ENCODE measurements around the gene PLIN3. TPM values are rescaled to one million over a fixed set of nuclear protein-coding genes. Genes with fewer than 3 reads are reported as not detected.
"Not testable (repeated sequence)": the region's sequence is repeated elsewhere in the genome, so short reads cannot be mapped to it uniquely, and the experiment has no call there.

The PLIN3 gene
- total and polyA plus RNA-seq, 9 donors, result 26.8 to 52.9 (median 44.6) TPM

DNA sequence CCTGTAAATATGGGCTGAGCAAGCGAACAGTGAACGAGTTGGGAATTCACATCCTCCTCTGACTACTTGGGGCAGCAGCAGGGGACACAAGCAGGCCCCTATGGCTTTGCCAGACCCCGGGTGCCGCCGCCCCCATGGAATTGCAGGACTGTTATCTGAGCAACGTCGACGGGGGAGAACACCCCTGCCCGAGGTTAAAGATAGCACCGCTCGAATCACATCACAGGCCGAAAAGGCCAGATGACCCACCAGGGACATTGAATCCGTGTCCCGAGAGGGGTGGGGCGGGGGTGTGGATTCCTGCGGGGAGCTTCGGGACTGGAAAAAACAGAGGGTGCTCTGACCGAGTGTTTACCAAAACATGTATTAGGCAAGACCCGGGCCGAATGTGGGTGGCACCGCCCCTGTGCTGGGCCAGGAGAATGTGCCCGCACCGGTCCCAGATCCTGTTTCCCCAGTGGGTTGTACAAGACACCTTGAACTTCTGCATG, 66.8 kb downstream of the PLIN3 start:
- Histone ChIP-seq H3K27ac (ENCODE audit: low read length) (peak overlapping the region; percentile 86), H3K27me3 (ENCODE audit: control insufficient read depth, insufficient read depth, low read length) (no peaks in the 10 kb centered on the region), H3K36me3 (ENCODE audit: control insufficient read depth, insufficient read depth, low read length) (peaks cover 19% of the 10 kb centered on the region), H3K9me3 (replicated peaks; ENCODE audit: control insufficient read depth, low read depth, low read length) (no peaks in the 10 kb centered on the region), H3K4me3 (ENCODE audit: low read length) (no peak overlapping the region), H3K4me1 (ENCODE audit: control insufficient read depth, insufficient read depth, low read length) (peaks cover 14% of the 10 kb centered on the region)
- WGBS (ENCODE audit: insufficient coverage), result 61% methylated on average over 21 of the region's 23 CpGs
- DNase-seq, result no peak

DNA sequence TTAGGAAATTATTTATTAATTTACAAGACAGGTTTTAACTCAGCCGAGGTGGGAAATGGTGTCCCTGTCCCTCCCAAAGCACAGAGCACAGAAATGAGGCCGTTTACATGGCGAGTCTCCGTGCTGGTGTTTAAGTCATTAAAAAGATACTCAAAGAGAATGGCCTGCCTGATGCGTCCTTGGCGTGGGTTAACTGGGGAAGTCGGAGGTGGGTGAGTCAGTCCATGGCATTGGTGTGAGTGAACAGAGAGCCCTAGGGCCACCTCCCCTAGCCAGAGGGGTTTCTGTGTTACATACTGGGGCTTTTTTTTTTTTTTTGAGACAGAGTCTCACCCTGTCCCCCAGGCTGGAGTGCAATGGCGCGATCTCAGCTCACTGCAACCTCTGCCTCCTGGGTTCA, 72.1 kb downstream of the PLIN3 start:
- 65% methylated on average over 4 of the region's 9 CpGs for WGBS (ENCODE audit: insufficient coverage)
- Histone ChIP-seq H3K9me3 (replicated peaks; ENCODE audit: control insufficient read depth, low read depth, low read length) (no peaks in the 10 kb centered on the region), H3K27ac (ENCODE audit: low read length) (no peak overlapping the region), H3K27me3 (ENCODE audit: control insufficient read depth, insufficient read depth, low read length) (no peaks in the 10 kb centered on the region), H3K4me3 (ENCODE audit: low read length) (no peak overlapping the region), H3K36me3 (ENCODE audit: control insufficient read depth, insufficient read depth, low read length) (peaks cover 44% of the 10 kb centered on the region), H3K4me1 (ENCODE audit: control insufficient read depth, insufficient read depth, low read length) (peaks cover 27% of the 10 kb centered on the region)
- DNase-seq, result no peak

DNA sequence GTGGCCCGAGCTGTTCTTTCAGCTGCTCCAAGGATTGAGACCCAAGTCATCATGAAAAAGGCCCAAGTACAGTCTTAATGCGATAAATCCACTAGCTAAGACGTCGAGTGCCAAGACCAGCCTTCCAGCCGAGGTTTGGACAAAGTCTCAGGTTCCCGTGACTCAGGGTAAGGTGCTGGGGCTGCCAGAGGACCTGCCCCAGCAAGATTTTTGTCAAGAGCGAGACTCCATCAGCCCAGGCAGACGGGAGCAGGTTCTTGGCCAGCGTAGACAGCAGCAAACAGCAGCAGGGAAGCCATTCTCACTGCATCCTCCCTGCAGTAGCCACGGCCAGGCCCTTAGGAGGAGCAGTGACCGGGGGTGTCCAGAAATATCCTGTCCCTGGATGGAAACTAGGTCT, 72.5 kb downstream of the PLIN3 start:
- Histone ChIP-seq H3K36me3 (ENCODE audit: control insufficient read depth, insufficient read depth, low read length) (peaks cover 44% of the 10 kb centered on the region), H3K4me3 (ENCODE audit: low read length) (no peak overlapping the region), H3K27me3 (ENCODE audit: control insufficient read depth, insufficient read depth, low read length) (no peaks in the 10 kb centered on the region), H3K9me3 (replicated peaks; ENCODE audit: control insufficient read depth, low read depth, low read length) (no peaks in the 10 kb centered on the region), H3K4me1 (ENCODE audit: control insufficient read depth, insufficient read depth, low read length) (peaks cover 24% of the 10 kb centered on the region), H3K27ac (ENCODE audit: low read length) (no peak overlapping the region)
- WGBS (ENCODE audit: insufficient coverage), result 78% methylated on average over 8 of the region's 11 CpGs
- no peak for DNase-seq

DNA sequence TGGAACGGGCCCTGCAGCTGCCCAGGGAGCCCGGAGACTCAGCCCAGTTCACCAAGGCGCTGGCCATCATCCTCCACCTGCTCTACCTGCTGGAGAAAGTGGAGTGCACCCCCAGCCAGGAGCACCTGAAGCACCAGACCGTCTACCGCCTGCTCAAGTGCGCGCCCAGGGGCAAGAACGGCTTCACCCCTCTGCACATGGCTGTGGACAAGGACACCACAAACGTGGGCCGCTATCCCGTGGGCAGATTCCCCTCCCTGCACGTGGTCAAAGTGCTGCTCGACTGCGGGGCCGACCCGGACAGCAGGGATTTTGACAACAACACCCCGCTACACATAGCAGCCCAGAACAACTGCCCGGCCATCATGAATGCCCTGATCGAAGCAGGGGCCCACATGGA, 74.2 kb downstream of the PLIN3 start:
- not testable (repeated sequence) for H3K4me3 ChIP-seq (ENCODE audit: low read length); H3K27ac ChIP-seq (ENCODE audit: low read length); H3K9me3 ChIP-seq (replicated peaks; ENCODE audit: control insufficient read depth, low read depth, low read length); H3K27me3 ChIP-seq (ENCODE audit: control insufficient read depth, insufficient read depth, low read length); DNase-seq
- peaks cover 29% of the 10 kb centered on the region for H3K4me1 ChIP-seq (ENCODE audit: control insufficient read depth, insufficient read depth, low read length)
- WGBS (ENCODE audit: insufficient coverage), result 87% methylated on average over 14 of the region's 19 CpGs
- peaks cover 40% of the 10 kb centered on the region for H3K36me3 ChIP-seq (ENCODE audit: control insufficient read depth, insufficient read depth, low read length)

DNA sequence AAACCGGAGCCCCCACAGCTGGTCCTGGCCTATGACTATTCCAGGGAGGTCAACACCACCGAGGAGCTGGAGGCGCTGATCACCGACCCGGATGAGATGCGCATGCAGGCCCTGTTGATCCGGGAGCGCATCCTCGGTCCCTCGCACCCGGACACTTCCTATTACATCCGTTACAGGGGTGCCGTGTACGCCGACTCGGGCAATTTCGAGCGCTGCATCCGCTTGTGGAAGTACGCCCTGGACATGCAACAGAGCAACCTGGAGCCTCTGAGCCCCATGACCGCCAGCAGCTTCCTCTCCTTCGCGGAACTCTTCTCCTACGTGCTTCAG, 74.6 kb downstream of the PLIN3 start:
- not testable (repeated sequence) for H3K27me3 ChIP-seq (ENCODE audit: control insufficient read depth, insufficient read depth, low read length); DNase-seq; H3K9me3 ChIP-seq (replicated peaks; ENCODE audit: control insufficient read depth, low read depth, low read length)
- peaks cover 33% of the 10 kb centered on the region for H3K4me1 ChIP-seq (ENCODE audit: control insufficient read depth, insufficient read depth, low read length)
- peak overlapping the region; percentile 80 for H3K4me3 ChIP-seq (ENCODE audit: low read length)
- peaks cover 40% of the 10 kb centered on the region for H3K36me3 ChIP-seq (ENCODE audit: control insufficient read depth, insufficient read depth, low read length)
- H3K27ac ChIP-seq (ENCODE audit: low read length), result peak overlapping the region; percentile 13
- 91% methylated on average over 24 of the region's 24 CpGs for WGBS (ENCODE audit: insufficient coverage)

DNA sequence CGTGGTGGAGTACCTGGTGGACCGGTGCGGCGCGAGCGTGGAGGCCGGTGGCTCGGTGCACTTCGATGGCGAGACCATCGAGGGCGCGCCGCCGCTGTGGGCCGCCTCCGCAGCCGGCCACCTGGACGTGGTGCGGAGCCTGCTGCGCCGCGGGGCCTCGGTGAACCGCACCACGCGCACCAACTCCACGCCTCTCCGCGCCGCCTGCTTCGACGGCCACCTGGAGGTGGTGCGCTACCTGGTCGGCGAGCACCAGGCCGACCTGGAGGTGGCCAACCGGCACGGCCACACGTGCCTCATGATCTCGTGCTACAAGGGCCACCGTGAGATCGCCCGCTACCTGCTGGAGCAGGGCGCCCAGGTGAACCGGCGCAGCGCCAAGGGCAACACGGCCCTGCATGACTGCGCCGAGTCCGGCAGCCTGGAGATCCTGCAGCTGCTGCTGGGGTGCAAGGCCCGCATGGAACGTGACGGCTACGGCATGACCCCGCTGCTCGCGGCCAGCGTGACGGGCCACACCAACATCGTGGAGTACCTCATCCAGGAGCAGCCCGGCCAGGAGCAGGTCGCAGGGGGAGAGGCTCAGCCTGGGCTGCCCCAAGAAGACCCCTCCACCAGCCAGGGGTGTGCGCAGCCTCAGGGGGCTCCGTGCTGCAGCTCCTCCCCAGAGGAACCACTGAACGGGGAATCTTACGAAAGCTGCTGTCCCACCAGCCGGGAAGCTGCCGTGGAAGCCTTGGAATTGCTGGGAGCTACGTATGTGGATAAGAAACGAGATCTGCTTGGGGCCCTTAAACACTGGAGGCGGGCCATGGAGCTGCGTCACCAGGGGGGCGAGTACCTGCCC, 75.2 kb downstream of the PLIN3 start:
- Histone ChIP-seq H3K27ac (ENCODE audit: low read length) (peak overlapping the region; percentile 74), H3K36me3 (ENCODE audit: control insufficient read depth, insufficient read depth, low read length) (peaks cover 35% of the 10 kb centered on the region), H3K4me1 (ENCODE audit: control insufficient read depth, insufficient read depth, low read length) (peaks cover 33% of the 10 kb centered on the region), H3K4me3 (ENCODE audit: low read length) (peak overlapping the region; percentile 80)
- 8% methylated on average over 75 of the region's 75 CpGs for WGBS (ENCODE audit: insufficient coverage)
- H3K27me3 ChIP-seq (ENCODE audit: control insufficient read depth, insufficient read depth, low read length); DNase-seq; H3K9me3 ChIP-seq (replicated peaks; ENCODE audit: control insufficient read depth, low read depth, low read length): not testable (repeated sequence)

DNA sequence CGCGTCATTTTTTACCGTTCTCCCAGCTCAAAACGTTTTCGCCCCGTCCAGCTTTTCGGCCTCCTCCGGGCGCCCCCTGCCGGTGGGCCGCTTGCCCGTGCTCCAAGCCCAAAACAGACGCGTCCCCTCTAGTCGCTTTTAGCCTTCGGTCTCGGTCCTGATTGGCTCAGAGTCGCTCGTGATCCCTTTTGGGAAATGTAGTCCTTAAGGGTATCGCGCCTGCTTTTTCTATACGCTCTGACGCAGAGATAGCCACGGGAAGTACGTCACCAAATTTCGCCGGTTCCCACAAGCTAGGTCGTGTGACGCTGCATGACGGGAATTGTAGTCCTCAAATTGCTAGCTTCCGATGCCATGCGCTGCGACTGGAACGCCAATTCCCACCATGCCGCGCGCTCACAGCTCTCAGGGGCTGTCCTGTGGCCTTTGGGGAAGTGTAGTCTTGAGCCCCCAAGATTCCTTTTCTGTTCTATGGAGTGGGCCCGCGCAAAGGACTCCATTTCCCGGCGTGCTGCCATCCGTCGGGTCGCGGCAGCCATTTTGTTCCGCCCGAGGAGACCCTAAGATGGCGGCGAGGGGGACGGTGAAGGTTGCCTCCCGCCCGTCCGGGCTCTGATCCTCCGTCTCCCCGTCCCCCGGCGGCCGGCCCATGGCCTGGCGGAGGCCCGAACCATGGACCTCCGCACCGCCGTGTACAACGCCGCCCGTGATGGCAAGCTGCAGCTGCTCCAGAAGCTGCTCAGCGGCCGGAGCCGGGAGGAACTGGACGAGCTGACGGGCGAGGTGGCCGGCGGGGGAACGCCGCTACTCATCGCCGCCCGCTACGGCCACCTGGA, 76.1 kb downstream of the PLIN3 start, which contains the start of gene FEM1A:
Gene FEM1A, plus strand, starts transcription at position 552 of the 836 bp plus-strand sequence. Its CDS starts 121 bp downstream, at position 673.
- no peaks in the 10 kb centered on the region for H3K27me3 ChIP-seq (ENCODE audit: control insufficient read depth, insufficient read depth, low read length)
- H3K36me3 ChIP-seq (ENCODE audit: control insufficient read depth, insufficient read depth, low read length), result peaks cover 30% of the 10 kb centered on the region
- no peaks in the 10 kb centered on the region for H3K9me3 ChIP-seq (replicated peaks; ENCODE audit: control insufficient read depth, low read depth, low read length)
- peaks cover 33% of the 10 kb centered on the region for H3K4me1 ChIP-seq (ENCODE audit: control insufficient read depth, insufficient read depth, low read length)
- WGBS (ENCODE audit: insufficient coverage), result 0% methylated on average over 72 of the region's 80 CpGs
- peak within 1 kb of the TSS; percentile 74 for H3K27ac ChIP-seq (ENCODE audit: low read length)
- DNase-seq, result peak; percentile 100
- peak within 1 kb of the TSS; percentile 80 for H3K4me3 ChIP-seq (ENCODE audit: low read length)

Other genes starting within 250 kb of the PLIN3 start
- gene TNFAIP8L1, start 228.2 kb downstream of the PLIN3 start, total RNA-seq, result 6.8 TPM
- 10 to 100 TPM in 7 of 8 donors, 1 to 10 TPM in 1; 10.0 to 15.5 (median 13.2) TPM for gene TNFAIP8L1, start 228.2 kb downstream of the PLIN3 start, polyA plus RNA-seq (ENCODE audit: insufficient read depth in 1 of 8, insufficient read length in 8 of 8, low replicate concordance in 1 of 8)
- 59.9 TPM for gene MYDGF, start 197.3 kb downstream of the PLIN3 start, total RNA-seq
- 100 to 1,000 TPM in 1 of 8 donors, 10 to 100 TPM in 7; 66.1 to 102 (median 77.1) TPM for gene MYDGF, start 197.3 kb downstream of the PLIN3 start, polyA plus RNA-seq (ENCODE audit: insufficient read depth in 1 of 8, insufficient read length in 8 of 8, low replicate concordance in 1 of 8)
- gene DPP9, start 143.8 kb downstream of the PLIN3 start, total RNA-seq, result 13.3 TPM
- gene DPP9, start 143.8 kb downstream of the PLIN3 start, polyA plus RNA-seq (ENCODE audit: insufficient read depth in 1 of 8, insufficient read length in 8 of 8, low replicate concordance in 1 of 8), result 10 to 100 TPM; 19.8 to 24.2 (median 22.7) TPM
- gene FEM1A, start 75.9 kb downstream of the PLIN3 start, total RNA-seq, result 17.6 TPM
- 1 to 10 TPM; 1.8 to 4.5 (median 3.4) TPM for gene FEM1A, start 75.9 kb downstream of the PLIN3 start, polyA plus RNA-seq (ENCODE audit: insufficient read depth in 1 of 8, insufficient read length in 8 of 8, low replicate concordance in 1 of 8)
- gene TICAM1, start 36.0 kb downstream of the PLIN3 start, total RNA-seq, result 1.3 TPM
- 1 to 10 TPM; 3.7 to 6.5 (median 5.3) TPM for gene TICAM1, start 36.0 kb downstream of the PLIN3 start, polyA plus RNA-seq (ENCODE audit: insufficient read depth in 1 of 8, insufficient read length in 8 of 8, low replicate concordance in 1 of 8)
- 0.04 TPM for gene ARRDC5, start 35.2 kb upstream of the PLIN3 start, total RNA-seq
- under 1 TPM in 4 of 8 donors, not detected in 4; 0.06 to 0.16 (median 0.11) TPM for gene ARRDC5, start 35.2 kb upstream of the PLIN3 start, polyA plus RNA-seq (ENCODE audit: insufficient read depth in 1 of 8, insufficient read length in 8 of 8, low replicate concordance in 1 of 8)
- gene UHRF1, start 41.8 kb upstream of the PLIN3 start, total RNA-seq, result 19.2 TPM
- gene UHRF1, start 41.8 kb upstream of the PLIN3 start, polyA plus RNA-seq (ENCODE audit: insufficient read depth in 1 of 8, insufficient read length in 8 of 8, low replicate concordance in 1 of 8), result 10 to 100 TPM; 29.2 to 42.5 (median 33.0) TPM
- gene KDM4B, start 101.4 kb upstream of the PLIN3 start, total RNA-seq, result 8.1 TPM
- 10 to 100 TPM; 15.8 to 22.3 (median 21.1) TPM for gene KDM4B, start 101.4 kb upstream of the PLIN3 start, polyA plus RNA-seq (ENCODE audit: insufficient read depth in 1 of 8, insufficient read length in 8 of 8, low replicate concordance in 1 of 8)

All from muscle of leg (tissue), 11 donors.